Naive thymus-derived CD4-positive, alpha-beta T cell (primary cell): ENCODE measurements around the gene PSMC3IP. TPM values are rescaled to one million over a fixed set of nuclear protein-coding genes. Genes with fewer than 3 reads are reported as not detected.

Source experiments
- ATAC-seq: fragments of 150-1000 bp; cut with Tn5 transposase; 2 replicates; pipeline ENCODE4 v1.10.0; 2021; ENCODE audit warnings: mild to moderate bottlenecking, moderate library complexity
- CTCF ChIA-PET: fragments of 350-600 bp; sonication (Branson Sonifier 250); formaldehyde crosslinking; loops from one replicate; lab custom pipeline; 2021; ENCODE audit warnings: antibody characterized with exemption; lab: Charles Lee
- POLR2A ChIA-PET: fragments of 350-600 bp; sonication (Branson Sonifier 250); formaldehyde crosslinking; loops from one replicate; lab custom pipeline; 2021; ENCODE audit warnings: antibody characterized with exemption, inconsistent platforms; lab: Charles Lee
- DNase-seq, 9 donors: peaks; one replicate each; pipeline versions ENCODE4 v3.0.0 to v3.0.0-alpha.2; 2020 to 2022; ENCODE audit warnings: mixed read lengths in 1 of 9
- H3K27ac ChIP-seq: one replicate; pipeline ENCODE4 v1.7.0; 2013; ENCODE audit warnings: mild to moderate bottlenecking, low read depth, low read length, moderate library complexity
- H3K27me3 ChIP-seq, 2 donors: one replicate each; pipeline ENCODE4 v1.7.0; 2013; ENCODE audit warnings: low read length in 2 of 2, mild to moderate bottlenecking in 2 of 2, moderate library complexity in 2 of 2; ENCODE audit not compliant: control insufficient read depth in 2 of 2, insufficient read depth in 2 of 2
- H3K36me3 ChIP-seq, 3 experiments: 1 replicate in 2 of 3; 2 replicates in 1 of 3; pipeline ENCODE4 v1.7.0; 2013; ENCODE audit warnings: low read length in 3 of 3, mild to moderate bottlenecking in 3 of 3, moderate library complexity in 1 of 3; ENCODE audit not compliant: insufficient read depth in 3 of 3, control insufficient read depth in 2 of 3
- H3K4me1 ChIP-seq, 2 donors: one replicate each; pipeline ENCODE4 v1.7.0; 2013; ENCODE audit warnings: low read length in 2 of 2, mild to moderate bottlenecking in 2 of 2, moderate library complexity in 1 of 2; ENCODE audit not compliant: control insufficient read depth in 2 of 2, insufficient read depth in 2 of 2
- H3K4me3 ChIP-seq: 2 replicates; pipeline ENCODE4 v1.7.0; 2013; ENCODE audit warnings: mild to moderate bottlenecking, low read length
- H3K9me3 ChIP-seq, 3 experiments: 1 replicate in 2 of 3; 2 replicates in 1 of 3; pipeline ENCODE4 v1.7.0; 2013; ENCODE audit warnings: low read length in 3 of 3; ENCODE audit not compliant: control insufficient read depth in 2 of 3
- H3K27ac Mint-ChIP-seq, 9 donors: one replicate each; pipeline ENCODE4 v1.8.0; 2020 to 2022; ENCODE audit warnings: mixed read lengths in 9 of 9, mild to moderate bottlenecking in 8 of 9, moderate library complexity in 5 of 9, inconsistent platforms in 2 of 9
- H3K27me3 Mint-ChIP-seq, 5 donors: one replicate each; pipeline ENCODE4 v1.8.0; 2021 to 2022; ENCODE audit warnings: mixed read lengths in 5 of 5, mild to moderate bottlenecking in 1 of 5
- H3K36me3 Mint-ChIP-seq, 5 donors: one replicate each; pipeline ENCODE4 v1.8.0; 2020 to 2022; ENCODE audit warnings: mixed read lengths in 5 of 5, mild to moderate bottlenecking in 3 of 5, inconsistent platforms in 1 of 5
- H3K4me1 Mint-ChIP-seq, 7 donors: one replicate each; pipeline ENCODE4 v1.8.0; 2020 to 2022; ENCODE audit warnings: mixed read lengths in 7 of 7, mild to moderate bottlenecking in 3 of 7, inconsistent platforms in 1 of 7
- H3K4me3 Mint-ChIP-seq, 10 donors: one replicate each; pipeline ENCODE4 v1.8.0; 2020 to 2022; ENCODE audit warnings: mild to moderate bottlenecking in 10 of 10, mixed read lengths in 10 of 10, moderate library complexity in 6 of 10, inconsistent platforms in 2 of 10
- H3K9me3 Mint-ChIP-seq, 11 donors: one replicate each; pipeline ENCODE4 v1.8.0; 2020 to 2022; ENCODE audit warnings: mixed read lengths in 11 of 11, mild to moderate bottlenecking in 4 of 11, inconsistent platforms in 1 of 11, moderate library complexity in 1 of 11
- intact Hi-C, 2 donors: fragments of 100-400 bp; cut with micrococcal nuclease; formaldehyde crosslinking; loops; one replicate each; pipeline ENCODE4 v1.15.1; 2023
- polyA plus RNA-seq, 2 donors: library from polyadenylated mRNA; unstranded; fragments of 300-500 nt; fragmentation: Illumina TruSeq; gene quantifications; one replicate each; pipeline ENCODE4 v1.2.3, GENCODE V29; 2021
- total RNA-seq, 6 experiments: library from RNA in 5 of 6; stranded (reverse) in 5 of 6; gene quantifications; 1 replicate in 5 of 6; 2 replicates in 1 of 6; pipeline ENCODE4 v1.2.3 and lab custom pipeline; 2021 to 2026

Gene PSMC3IP
- total and polyA plus RNA-seq, 7 experiments from 2014 or later: 1.3 to 14.0 (median 3.5) TPM

- CTCF ChIA-PET: interaction anchor here (0.6 kb wide), 1 partner anchor 797 kb away, joined by 4 read pairs; no protein-coding TSS in a partner anchor
- peaks cover 0 to 6% (median 0%) of the 10 kb centered on the region in 5 donors for H3K27me3 Mint-ChIP-seq
- Histone ChIP-seq H3K27me3 (no peaks in the 10 kb centered on the region), H3K9me3 (no peaks in the 10 kb centered on the region), H3K4me1 (peaks cover 12 to 26% of the 10 kb centered on the region in 2 donors), H3K36me3 (peaks cover 0 to 5% (median 0%) of the 10 kb centered on the region in 3 experiments), H3K27ac (no peak overlapping the region), H3K4me3 (no peak overlapping the region)
- peaks cover 0 to 4% (median 0%) of the 10 kb centered on the region in 11 donors for H3K9me3 Mint-ChIP-seq
- DNase-seq (no peak), ATAC-seq (no peak)
- H3K4me1 Mint-ChIP-seq: peaks cover 28 to 48% (median 41%) of the 10 kb centered on the region in 7 donors
- H3K36me3 Mint-ChIP-seq: peaks cover 0 to 12% (median 5%) of the 10 kb centered on the region in 5 donors
- H3K4me3 Mint-ChIP-seq: peak overlapping the region; percentile 26 to 82 (median 76)
- peak overlapping the region in 6 of 9 donors; percentile 15 to 81 (median 58) for H3K27ac Mint-ChIP-seq
- intact Hi-C loops: loop anchor here (2.0 to 10.0 kb wide), 5 partner anchors 17 to 673 kb away; partner anchors contain the start of genes GHDC (in 1 of the 2), KLHL11 (in 1 of the 2), PLEKHH3 (in 1 of the 2) and RETREG3 (in 1 of the 2)
- POLR2A ChIA-PET: interaction anchor here (0.6 to 2.8 kb wide), 4 partner anchors 10 to 178 kb away, joined by 3 to 19 read pairs (median 8); partner anchors contain the start of gene HSD17B1
These were observed 39.6 kb downstream of the PSMC3IP start for GRCh38 chr17:42537826-42538451.

- Histone ChIP-seq H3K27ac (peak overlapping the region; percentile 57), H3K9me3 (no peaks in the 10 kb centered on the region), H3K4me1 (peaks cover 12 to 26% of the 10 kb centered on the region in 2 donors), H3K36me3 (no peaks in the 10 kb centered on the region), H3K4me3 (peak overlapping the region; percentile 71), H3K27me3 (no peaks in the 10 kb centered on the region)
- ATAC-seq: no peak
- ChIA-PET POLR2A (interaction anchor here (0.6 to 2.8 kb wide), 9 partner anchors 11 to 824 kb away, joined by 4 to 19 read pairs (median 6); partner anchors contain the start of genes DNAJC7, HSD17B1, MLX and PSMC3IP), CTCF (interaction anchor here (0.6 kb wide), 1 partner anchor 797 kb away, joined by 4 read pairs; no protein-coding TSS in a partner anchor)
- peaks cover 0 to 12% (median 5%) of the 10 kb centered on the region in 5 donors for H3K36me3 Mint-ChIP-seq
- H3K4me1 Mint-ChIP-seq: peaks cover 28 to 48% (median 41%) of the 10 kb centered on the region in 7 donors
- peak overlapping the region; percentile 74 to 91 (median 84) for H3K4me3 Mint-ChIP-seq
- intact Hi-C loops: loop anchor here (2.0 to 10.0 kb wide), 5 partner anchors 18 to 672 kb away; partner anchors contain the start of genes GHDC (in 1 of the 2), KLHL11 (in 1 of the 2), PLEKHH3 (in 1 of the 2) and RETREG3 (in 1 of the 2)
- peak overlapping the region in 5 of 9 donors; percentile 25 to 85 (median 66) for H3K27ac Mint-ChIP-seq
- DNase-seq: no peak
- peaks cover 0 to 6% (median 0%) of the 10 kb centered on the region in 5 donors for H3K27me3 Mint-ChIP-seq
- H3K9me3 Mint-ChIP-seq: peaks cover 0 to 4% (median 0%) of the 10 kb centered on the region in 11 donors
These were observed 40.2 kb downstream of the PSMC3IP start for GRCh38 chr17:42537156-42537805.

GRCh38 chr17:42536372-42537155 is 41.0 kb downstream of the PSMC3IP start:
- Mint-ChIP-seq H3K9me3 (peaks cover 0 to 4% (median 0%) of the 10 kb centered on the region in 11 donors), H3K4me1 (peaks cover 31 to 50% (median 43%) of the 10 kb centered on the region in 7 donors), H3K27ac (peak overlapping the region in 8 of 9 donors; percentile 17 to 87 (median 78)), H3K36me3 (peaks cover 0 to 12% (median 5%) of the 10 kb centered on the region in 5 donors), H3K4me3 (peak overlapping the region; percentile 75 to 91 (median 84)), H3K27me3 (peaks cover 0 to 9% (median 0%) of the 10 kb centered on the region in 5 donors)
- Histone ChIP-seq H3K4me1 (peaks cover 14 to 24% of the 10 kb centered on the region in 2 donors), H3K27ac (peak overlapping the region; percentile 57), H3K27me3 (no peaks in the 10 kb centered on the region), H3K9me3 (no peaks in the 10 kb centered on the region), H3K4me3 (peak overlapping the region; percentile 71), H3K36me3 (no peaks in the 10 kb centered on the region)
- ATAC-seq (peak; percentile 71), DNase-seq (peak in 6 of 9 donors; percentile 53 to 84 (median 56))
- POLR2A ChIA-PET: interaction anchor here (1.2 to 2.8 kb wide), 11 partner anchors 9 to 825 kb away, joined by 3 to 19 read pairs (median 6); partner anchors contain the start of genes BECN1, DNAJC7, HSD17B1 and MLX
- CTCF ChIA-PET: interaction anchor here (0.6 to 1.0 kb wide), 4 partner anchors 9 to 825 kb away, joined by 3 to 5 read pairs (median 4); no protein-coding TSS in a partner anchor
- intact Hi-C loops: loop anchor here (1.0 to 10.0 kb wide), 8 partner anchors 18 to 672 kb away; partner anchors contain the start of genes COASY (in 1 of the 2), GHDC (in 1 of the 2), KLHL11 (in 1 of the 2) and PLEKHH3 (in 1 of the 2)

DNA sequence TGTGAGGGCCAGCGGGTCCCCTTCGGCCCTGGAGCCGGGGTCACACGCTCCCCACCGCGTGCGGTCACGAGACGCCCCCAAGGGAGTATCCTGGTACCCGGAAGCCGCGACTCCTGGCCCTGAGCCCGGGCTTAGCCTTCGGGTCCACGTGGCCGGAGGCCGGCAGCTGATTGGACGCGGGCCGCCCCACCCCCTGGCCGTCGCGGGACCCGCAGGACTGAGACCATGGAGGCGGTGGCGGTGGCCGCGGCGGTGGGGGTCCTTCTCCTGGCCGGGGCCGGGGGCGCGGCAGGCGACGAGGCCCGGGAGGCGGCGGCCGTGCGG is 41.5 kb downstream of the PSMC3IP start, which contains the start of gene NAGLU:
TSS of gene NAGLU (plus strand) at position 194 of the 324 bp plus-strand sequence. CDS start at position 226, 32 bp downstream.
- Histone ChIP-seq H3K36me3 (no peaks in the 10 kb centered on the region), H3K4me3 (peak within 1 kb of the TSS; percentile 71), H3K4me1 (peaks cover 14 to 24% of the 10 kb centered on the region in 2 donors), H3K27ac (peak within 1 kb of the TSS; percentile 57), H3K27me3 (no peaks in the 10 kb centered on the region), H3K9me3 (no peaks in the 10 kb centered on the region)
- H3K4me1 Mint-ChIP-seq: peaks cover 29 to 50% (median 42%) of the 10 kb centered on the region in 7 donors
- peaks cover 0 to 9% (median 0%) of the 10 kb centered on the region in 5 donors for H3K27me3 Mint-ChIP-seq
- POLR2A ChIA-PET: interaction anchor here (1.0 to 2.8 kb wide), 13 partner anchors 9 to 825 kb away, joined by 3 to 19 read pairs (median 5); partner anchors contain the start of genes BECN1, DNAJC7, HSD17B1 and MLX
- peak; percentile 56 to 93 (median 69) for DNase-seq
- H3K4me3 Mint-ChIP-seq: peak within 1 kb of the TSS; percentile 75 to 96 (median 86)
- CTCF ChIA-PET: interaction anchor here (0.7 to 1.0 kb wide), 3 partner anchors 9 to 226 kb away, joined by 3 to 4 read pairs (median 3); no protein-coding TSS in a partner anchor
- ATAC-seq: peak; percentile 91
- H3K36me3 Mint-ChIP-seq: peaks cover 0 to 7% (median 5%) of the 10 kb centered on the region in 5 donors
- H3K27ac Mint-ChIP-seq: peak within 1 kb of the TSS; percentile 36 to 92 (median 79)
- intact Hi-C loops: loop anchor here (1.0 to 10.0 kb wide), 8 partner anchors 18 to 671 kb away; partner anchors contain the start of genes COASY (in 1 of the 2), GHDC (in 1 of the 2), KLHL11 (in 1 of the 2) and PLEKHH3 (in 1 of the 2)
- peaks cover 0 to 4% (median 0%) of the 10 kb centered on the region in 11 donors for H3K9me3 Mint-ChIP-seq
